Activated T-helper 2 cell treated with anti-CD3 and anti-CD28 coated beads, Interferon-gamma antibody, Interleukin-2, Interleukin-4, amounts not matched to agents 10 μg/mL and 5 μg/mL and 100 μg/mL, durations not matched to agents 14 hours and 24 hours and 36 hours (primary cell): ENCODE measurements around the gene PPM1E. TPM values are rescaled to one million over a fixed set of nuclear protein-coding genes. Genes with fewer than 3 reads are reported as not detected.
"Not testable (repeated sequence)": the region's sequence is repeated elsewhere in the genome, so short reads cannot be mapped to it uniquely, and the experiment has no call there.

Experiments used
- DNase-seq: peaks from one replicate; pipeline ENCODE4 v3.0.0; 2021; ENCODE audit warnings: low spot score
- H3K27ac Mint-ChIP-seq: one replicate; pipeline ENCODE4 v1.8.0; 2021; ENCODE audit warnings: mixed read lengths
- H3K27me3 Mint-ChIP-seq: one replicate; pipeline ENCODE4 v1.8.0; 2021; ENCODE audit warnings: low read depth, mixed read lengths
- H3K36me3 Mint-ChIP-seq: one replicate; pipeline ENCODE4 v1.8.0; 2021; ENCODE audit warnings: low read depth, mixed read lengths
- H3K4me1 Mint-ChIP-seq: one replicate; pipeline ENCODE4 v1.8.0; 2021; ENCODE audit warnings: low read depth, mixed read lengths
- H3K4me3 Mint-ChIP-seq: one replicate; pipeline ENCODE4 v1.8.0; 2021; ENCODE audit warnings: low read depth, mild to moderate bottlenecking, moderate library complexity, mixed read lengths
- H3K9me3 Mint-ChIP-seq: one replicate; pipeline ENCODE4 v1.8.0; 2021; ENCODE audit warnings: mixed read lengths
- intact Hi-C: fragments of 100-400 bp; cut with micrococcal nuclease; formaldehyde crosslinking; loops from one replicate; pipeline ENCODE4 v1.15.1; 2023
- total RNA-seq: library from RNA; stranded (reverse); gene quantifications from 2 replicates; pipeline ENCODE4 v1.2.3, GENCODE V29; 2022

PPM1E gene
- total RNA-seq, 1 donor from 2014 or later, result not detected

DNA sequence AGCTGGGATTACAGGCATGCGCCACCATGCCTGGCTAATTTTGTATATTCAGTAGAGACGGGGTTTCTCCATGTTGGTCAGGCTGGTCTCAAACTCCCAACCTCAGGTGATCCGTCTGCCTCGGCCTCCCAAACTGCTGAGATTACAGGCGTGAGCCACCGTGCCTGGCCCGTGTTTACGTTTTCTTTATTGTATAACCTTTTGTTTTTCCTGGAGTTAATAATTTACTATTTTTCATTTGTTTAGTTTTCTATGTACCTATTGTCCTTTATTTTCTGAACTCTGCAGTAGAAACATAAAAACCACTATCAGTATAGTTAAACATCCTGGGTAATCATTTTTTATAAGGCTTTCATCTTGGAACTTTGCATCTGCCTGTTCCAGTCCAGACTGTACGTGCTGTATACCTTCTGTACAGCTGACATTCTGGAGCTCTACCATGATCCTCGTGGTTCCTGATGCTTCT lies 73.6 kb downstream of the PPM1E start:
- H3K4me3 Mint-ChIP-seq, result no peak overlapping the region
- H3K27me3 Mint-ChIP-seq, result peaks cover 14% of the 10 kb centered on the region
- H3K4me1 Mint-ChIP-seq, result no peaks in the 10 kb centered on the region
- no peak for DNase-seq
- H3K9me3 Mint-ChIP-seq, result no peaks in the 10 kb centered on the region
- intact Hi-C loops, result no loop called here
- H3K27ac Mint-ChIP-seq, result no peak overlapping the region
- no peaks in the 10 kb centered on the region for H3K36me3 Mint-ChIP-seq

DNA sequence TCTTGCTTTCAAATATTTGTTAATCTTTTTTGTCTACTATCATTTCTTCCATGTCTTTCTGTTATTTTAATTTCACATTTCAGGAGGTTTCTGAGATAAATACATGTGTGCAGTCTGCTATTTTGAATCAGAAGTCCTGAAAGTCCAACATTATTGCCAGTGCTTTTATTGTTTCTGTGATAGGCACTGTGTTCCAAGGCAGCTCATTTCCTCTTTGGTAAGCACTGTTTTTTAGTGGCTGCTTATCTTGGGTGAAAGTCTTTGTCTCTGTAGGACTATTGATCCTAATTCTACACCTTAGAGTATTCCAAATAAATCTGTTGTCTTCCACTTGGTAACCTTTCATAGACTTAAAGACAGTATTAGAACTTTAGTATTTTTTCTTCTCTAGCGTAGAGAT lies 76.1 kb downstream of the PPM1E start:
- intact Hi-C loops, result no loop called here
- Mint-ChIP-seq H3K4me3 (no peak overlapping the region), H3K36me3 (no peaks in the 10 kb centered on the region), H3K27ac (no peak overlapping the region), H3K27me3 (peaks cover 20% of the 10 kb centered on the region), H3K4me1 (no peaks in the 10 kb centered on the region), H3K9me3 (no peaks in the 10 kb centered on the region)
- no peak for DNase-seq

DNA sequence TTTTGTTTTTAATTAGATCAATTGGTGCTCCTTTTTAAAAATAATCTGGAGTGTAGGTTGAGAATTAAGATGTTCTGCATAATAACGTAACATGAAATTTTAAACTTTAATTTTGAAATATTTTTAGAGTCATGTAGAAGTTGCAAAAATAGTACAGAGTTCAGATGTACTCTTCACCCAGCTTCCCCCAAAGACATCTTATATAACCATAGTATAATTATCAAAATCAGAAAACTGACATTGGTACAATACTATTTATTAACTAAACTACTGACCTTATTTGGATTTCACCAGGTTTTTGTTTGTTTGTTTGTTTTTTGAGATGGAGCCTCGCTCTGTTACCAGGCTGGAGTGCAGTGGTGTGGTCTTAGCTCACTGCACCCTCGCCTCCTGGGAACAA lies 76.9 kb downstream of the PPM1E start:
- H3K36me3 Mint-ChIP-seq, result no peaks in the 10 kb centered on the region
- DNase-seq, result no peak
- no peaks in the 10 kb centered on the region for H3K4me1 Mint-ChIP-seq
- H3K9me3 Mint-ChIP-seq, result no peaks in the 10 kb centered on the region
- peaks cover 20% of the 10 kb centered on the region for H3K27me3 Mint-ChIP-seq
- intact Hi-C loops, result no loop called here
- H3K4me3 Mint-ChIP-seq, result no peak overlapping the region
- H3K27ac Mint-ChIP-seq, result no peak overlapping the region

DNA sequence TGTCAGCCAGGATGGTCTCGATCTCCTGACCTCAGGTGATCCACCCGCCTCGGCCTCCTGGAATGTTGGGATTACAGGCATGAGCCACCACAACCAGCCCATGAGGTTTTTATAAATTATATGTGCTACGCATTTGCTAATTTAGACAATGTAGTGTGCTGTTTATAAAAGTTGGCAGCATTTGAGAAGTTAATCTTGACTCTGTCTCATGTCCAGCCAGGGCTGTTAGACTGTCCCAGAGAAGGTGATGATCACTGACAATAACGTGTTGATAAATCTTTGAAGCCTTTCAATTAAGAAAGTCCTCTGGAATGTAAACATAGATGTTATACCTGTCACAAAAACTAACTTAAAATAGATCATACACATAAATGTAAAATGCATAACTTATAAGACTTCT lies 82.0 kb downstream of the PPM1E start:
- DNase-seq, result no peak
- Mint-ChIP-seq H3K36me3 (no peaks in the 10 kb centered on the region), H3K4me1 (no peaks in the 10 kb centered on the region), H3K4me3 (no peak overlapping the region), H3K27me3 (peaks cover 26% of the 10 kb centered on the region), H3K9me3 (no peaks in the 10 kb centered on the region), H3K27ac (no peak overlapping the region)
- intact Hi-C loops, result no loop called here

DNA sequence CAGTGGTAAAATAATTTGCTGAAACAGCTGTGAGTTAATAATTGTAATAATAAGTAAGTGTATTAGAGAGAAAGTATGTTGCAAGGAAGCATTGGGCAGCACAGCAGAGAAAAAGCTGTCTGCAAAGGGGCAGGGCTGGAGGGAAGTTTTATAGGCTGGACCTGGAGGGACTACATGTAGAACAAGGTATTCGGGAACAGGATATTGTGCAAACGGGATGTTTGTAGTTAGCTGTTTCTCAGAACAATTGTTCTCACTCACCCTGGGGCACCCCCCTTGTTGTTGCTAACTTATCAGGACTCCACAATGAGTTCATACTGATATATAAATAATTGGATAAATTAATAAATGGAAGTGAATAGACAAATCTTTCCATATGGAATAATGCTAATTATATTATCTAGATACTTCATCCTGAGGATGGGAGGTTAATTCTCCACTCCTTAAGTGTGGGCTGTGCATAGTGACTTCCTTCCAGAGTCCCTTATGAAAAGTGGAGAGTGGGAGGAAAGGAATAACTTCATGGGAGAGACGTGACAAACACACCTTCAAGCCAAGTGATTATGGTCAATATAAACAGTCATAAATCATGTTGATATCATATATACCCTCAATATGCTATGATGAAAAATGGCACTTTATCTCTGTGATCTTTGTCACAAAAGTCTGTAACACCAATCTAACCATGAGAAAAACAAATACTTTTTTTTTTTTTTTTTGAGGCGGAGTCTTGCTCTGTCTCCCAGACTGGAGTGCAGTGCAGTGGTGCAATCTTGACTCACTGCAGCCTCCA lies 85.4 kb downstream of the PPM1E start:
- Mint-ChIP-seq H3K9me3 (no peaks in the 10 kb centered on the region), H3K36me3 (no peaks in the 10 kb centered on the region), H3K27me3 (peaks cover 11% of the 10 kb centered on the region), H3K4me3 (no peak overlapping the region), H3K27ac (no peak overlapping the region), H3K4me1 (no peaks in the 10 kb centered on the region)
- no peak for DNase-seq
- intact Hi-C loops, result no loop called here

DNA sequence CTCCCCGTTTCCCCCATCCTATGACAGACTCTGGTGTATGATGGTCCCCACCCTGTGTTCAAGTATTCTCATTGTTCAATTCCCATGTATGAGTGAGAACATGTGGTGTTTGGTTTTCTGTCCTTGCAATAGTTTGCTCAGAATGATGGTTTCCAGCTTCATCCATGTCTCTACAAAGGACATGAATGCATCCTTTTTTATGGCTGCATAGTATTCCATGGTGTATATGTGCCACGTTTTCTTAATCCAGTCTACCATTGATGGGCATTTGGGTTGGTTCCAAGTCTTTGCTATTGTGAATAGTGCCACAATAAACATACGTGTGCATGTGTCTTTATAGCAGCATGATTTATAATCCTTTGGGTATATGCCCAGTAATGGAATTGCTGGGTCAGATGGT lies 90.8 kb downstream of the PPM1E start:
- peaks cover 16% of the 10 kb centered on the region for H3K27me3 Mint-ChIP-seq
- intact Hi-C loops, H3K4me1 Mint-ChIP-seq, H3K9me3 Mint-ChIP-seq, DNase-seq, H3K27ac Mint-ChIP-seq, H3K36me3 Mint-ChIP-seq, H3K4me3 Mint-ChIP-seq: not testable (repeated sequence)

DNA sequence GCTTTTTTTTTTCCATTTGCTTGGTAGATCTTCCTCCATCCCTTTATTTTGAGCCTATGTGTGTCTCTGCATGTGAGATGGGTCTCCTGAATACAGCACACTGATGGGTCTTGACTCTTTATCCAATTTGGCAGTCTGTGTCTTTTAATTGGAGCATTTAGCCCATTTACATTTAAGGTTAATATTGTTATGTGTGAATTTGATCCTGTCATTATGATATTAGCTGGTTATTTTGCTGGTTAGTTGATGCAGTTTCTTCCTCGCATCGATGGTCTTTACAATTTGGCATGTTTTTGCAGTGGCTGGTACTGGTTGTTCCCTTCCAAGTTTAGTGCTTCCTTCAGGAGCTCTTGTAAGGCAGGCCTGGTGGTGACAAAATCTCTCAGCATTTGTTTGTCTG lies 94.5 kb downstream of the PPM1E start:
- H3K27me3 Mint-ChIP-seq, result peaks cover 19% of the 10 kb centered on the region
- H3K4me1 Mint-ChIP-seq, intact Hi-C loops, H3K36me3 Mint-ChIP-seq, H3K9me3 Mint-ChIP-seq, H3K4me3 Mint-ChIP-seq, DNase-seq, H3K27ac Mint-ChIP-seq: not testable (repeated sequence)

DNA sequence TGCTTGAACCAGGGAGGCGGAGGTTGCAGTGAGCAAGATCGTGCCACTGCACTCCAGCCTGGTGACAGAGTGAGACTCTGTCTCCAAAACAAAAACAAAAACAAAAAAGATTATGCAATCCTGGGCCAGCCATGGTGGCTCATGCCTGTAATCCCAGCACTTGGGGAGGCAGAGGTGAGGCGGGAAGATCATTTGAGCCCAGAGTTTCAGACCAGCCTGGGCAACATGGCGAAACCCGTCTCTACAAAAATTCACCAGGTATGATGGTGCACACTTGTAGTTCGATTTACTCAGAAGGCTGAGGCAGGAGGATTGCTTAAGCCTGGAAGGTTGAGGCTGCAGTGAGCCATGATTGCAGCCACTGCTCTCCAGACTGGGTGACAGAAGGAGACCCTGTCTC lies 109.6 kb downstream of the PPM1E start:
- H3K36me3 Mint-ChIP-seq, result no peaks in the 10 kb centered on the region
- H3K27me3 Mint-ChIP-seq, result peaks cover 14% of the 10 kb centered on the region
- no peak overlapping the region for H3K27ac Mint-ChIP-seq
- DNase-seq, result no peak
- H3K4me3 Mint-ChIP-seq, result no peak overlapping the region
- no peaks in the 10 kb centered on the region for H3K4me1 Mint-ChIP-seq
- intact Hi-C loops, result no loop called here
- H3K9me3 Mint-ChIP-seq, result no peaks in the 10 kb centered on the region

DNA sequence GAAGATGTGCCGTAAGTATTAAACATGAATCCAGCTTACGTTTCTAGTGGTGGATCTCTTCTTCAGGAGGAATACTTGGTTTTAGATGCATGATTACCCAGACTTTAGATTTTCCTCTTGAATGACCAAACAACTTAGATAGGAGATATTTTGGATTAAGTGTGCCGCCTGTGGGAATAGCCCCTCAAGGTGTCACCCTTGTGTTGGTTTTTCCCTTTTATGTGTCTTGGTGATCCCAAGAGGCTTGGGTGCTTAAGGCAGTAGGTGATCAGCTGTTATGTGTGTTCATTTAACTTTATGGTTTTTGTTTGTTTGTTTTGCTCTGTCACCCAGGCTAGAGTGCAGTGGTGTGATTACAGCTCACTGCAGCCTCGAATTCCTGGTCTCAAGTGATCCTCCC lies 115.1 kb downstream of the PPM1E start:
- Mint-ChIP-seq H3K4me3 (no peak overlapping the region), H3K4me1 (no peaks in the 10 kb centered on the region), H3K27ac (no peak overlapping the region), H3K9me3 (no peaks in the 10 kb centered on the region), H3K27me3 (peaks cover 20% of the 10 kb centered on the region), H3K36me3 (no peaks in the 10 kb centered on the region)
- DNase-seq, result no peak
- intact Hi-C loops, result no loop called here

DNA sequence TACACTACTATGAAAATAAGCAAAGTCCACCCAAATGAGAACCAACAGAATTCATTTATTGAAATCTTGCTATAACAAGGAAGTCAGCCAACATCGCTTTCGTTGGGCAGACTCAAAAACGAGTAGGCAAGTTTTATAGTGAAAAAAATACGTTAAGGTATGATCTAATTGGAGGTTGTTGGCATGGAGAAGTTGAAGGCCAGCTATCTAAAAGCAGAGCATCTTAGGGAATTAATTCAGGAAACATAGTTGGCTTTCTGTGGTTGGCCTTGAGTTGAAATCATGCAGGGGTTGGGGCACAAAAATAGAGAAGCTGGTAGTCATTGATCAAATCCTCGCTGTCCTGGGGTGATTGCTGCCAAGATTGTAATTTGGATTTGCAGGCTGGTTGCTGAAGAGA lies 118.3 kb downstream of the PPM1E start:
- intact Hi-C loops, result no loop called here
- no peak overlapping the region for H3K27ac Mint-ChIP-seq
- H3K4me1 Mint-ChIP-seq, result no peaks in the 10 kb centered on the region
- peaks cover 17% of the 10 kb centered on the region for H3K27me3 Mint-ChIP-seq
- H3K9me3 Mint-ChIP-seq, result no peaks in the 10 kb centered on the region
- no peak overlapping the region for H3K4me3 Mint-ChIP-seq
- DNase-seq, result no peak
- no peaks in the 10 kb centered on the region for H3K36me3 Mint-ChIP-seq

DNA sequence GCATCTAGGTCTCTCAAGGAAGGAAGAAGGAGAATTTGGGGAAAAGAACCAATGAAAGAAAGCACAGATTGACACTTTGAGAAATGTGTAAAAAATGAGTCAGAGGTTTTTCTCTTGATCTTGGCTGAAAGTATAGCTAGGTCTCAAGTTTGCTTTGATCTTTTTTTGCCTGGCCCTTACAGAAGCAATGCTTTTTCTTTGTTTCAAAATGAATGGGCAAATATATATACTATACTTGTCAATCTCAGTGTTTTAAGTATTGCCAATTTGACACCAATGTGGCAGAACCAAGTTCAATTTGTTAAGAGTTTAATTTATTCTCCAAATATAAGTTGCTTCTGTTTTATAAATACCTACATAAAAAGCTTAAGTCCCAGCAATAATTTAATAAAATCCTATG lies 119.6 kb downstream of the PPM1E start:
- Mint-ChIP-seq H3K27me3 (peaks cover 12% of the 10 kb centered on the region), H3K27ac (no peak overlapping the region), H3K36me3 (no peaks in the 10 kb centered on the region), H3K9me3 (no peaks in the 10 kb centered on the region), H3K4me1 (no peaks in the 10 kb centered on the region), H3K4me3 (no peak overlapping the region)
- DNase-seq, result no peak
- intact Hi-C loops, result no loop called here

DNA sequence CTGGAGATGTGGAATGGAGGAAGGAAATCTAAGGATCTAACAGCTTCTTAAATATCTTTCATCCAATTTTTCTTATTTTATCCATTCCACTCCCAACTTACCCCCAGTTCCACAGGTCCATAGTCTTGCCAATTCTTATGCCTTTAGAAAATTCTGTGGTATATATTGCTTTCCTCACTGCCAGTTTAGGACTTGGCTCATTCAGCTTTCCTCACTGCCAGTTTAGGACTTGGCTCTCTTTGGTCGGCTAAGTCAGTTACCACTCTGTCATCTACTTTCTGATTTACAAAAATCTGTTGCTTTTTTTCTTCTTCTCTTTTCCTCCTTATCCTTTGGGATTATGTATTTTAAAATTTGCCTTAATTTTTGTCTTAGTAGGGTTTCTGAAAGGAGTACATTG lies 128.5 kb downstream of the PPM1E start:
- H3K9me3 Mint-ChIP-seq, result no peaks in the 10 kb centered on the region
- intact Hi-C loops, result no loop called here
- peaks cover 16% of the 10 kb centered on the region for H3K27me3 Mint-ChIP-seq
- no peak for DNase-seq
- no peak overlapping the region for H3K27ac Mint-ChIP-seq
- H3K4me3 Mint-ChIP-seq, result no peak overlapping the region
- no peaks in the 10 kb centered on the region for H3K36me3 Mint-ChIP-seq
- no peaks in the 10 kb centered on the region for H3K4me1 Mint-ChIP-seq

DNA sequence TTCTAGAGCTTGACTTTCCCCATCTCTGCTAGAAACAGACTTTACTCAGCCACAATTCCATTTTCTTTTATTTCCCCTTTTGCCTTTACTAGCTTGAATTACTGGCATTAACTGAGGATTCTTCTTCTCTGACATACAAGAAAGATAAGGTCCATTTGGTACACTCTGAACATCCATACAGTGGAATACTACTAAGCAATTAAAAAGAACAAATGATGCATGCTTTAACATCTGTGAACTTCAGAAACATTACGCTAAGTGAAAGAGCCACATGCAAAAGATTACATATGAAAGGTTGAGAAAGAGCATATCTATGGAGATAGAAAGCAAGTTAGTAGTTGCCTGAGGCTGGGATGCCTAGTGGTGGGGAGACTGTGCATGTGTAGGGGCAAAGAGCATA lies 130.9 kb downstream of the PPM1E start:
- DNase-seq, result no peak
- no peaks in the 10 kb centered on the region for H3K36me3 Mint-ChIP-seq
- peaks cover 18% of the 10 kb centered on the region for H3K27me3 Mint-ChIP-seq
- no peak overlapping the region for H3K4me3 Mint-ChIP-seq
- no peaks in the 10 kb centered on the region for H3K9me3 Mint-ChIP-seq
- intact Hi-C loops, result no loop called here
- H3K27ac Mint-ChIP-seq, result no peak overlapping the region
- H3K4me1 Mint-ChIP-seq, result no peaks in the 10 kb centered on the region

DNA sequence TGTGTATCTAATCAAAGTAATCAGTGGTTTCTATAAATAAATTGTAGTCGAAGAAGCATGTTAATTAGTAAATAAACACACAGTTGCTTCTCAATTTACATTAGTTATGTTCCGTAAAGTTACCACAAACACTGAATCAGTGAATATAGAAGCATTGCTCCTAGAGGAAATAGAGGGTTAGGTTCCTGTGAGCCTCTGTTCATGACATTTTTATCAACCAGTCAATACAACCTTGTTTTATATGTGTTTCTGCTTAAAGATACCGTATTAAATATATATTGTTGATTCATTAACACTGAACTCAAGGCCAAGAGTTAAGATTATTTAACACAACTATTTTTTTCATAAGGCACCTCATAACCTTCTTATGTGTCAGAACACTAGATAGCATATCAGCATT lies 134.3 kb downstream of the PPM1E start:
- intact Hi-C loops, result no loop called here
- DNase-seq, result no peak

More for the DNA sequence above, 134.3 kb downstream of the PPM1E start:
- Mint-ChIP-seq H3K9me3 (no peaks in the 10 kb centered on the region), H3K4me3 (no peak overlapping the region), H3K4me1 (no peaks in the 10 kb centered on the region), H3K36me3 (no peaks in the 10 kb centered on the region), H3K27ac (no peak overlapping the region), H3K27me3 (peaks cover 18% of the 10 kb centered on the region)
